IMR-90 (cell line): Measurements from ENCODE around the gene NEK4. TPM values are rescaled to one million over a fixed set of nuclear protein-coding genes. Genes with fewer than 3 reads are reported as not detected.
A peak's percentile ranks its signal among the peaks of the same experiment; 100 is the strongest.

Experiments
- ATAC-seq: fragments of 200-7000 bp; cut with Tn5 transposase; 2 replicates; pipeline ENCODE4 v1.9.1; 2020; ENCODE audit warnings: low read depth, mild to moderate bottlenecking, moderate library complexity
- BruUV-seq: library from RNA; stranded (reverse); fragments of 400-500 nt; replicated peaks from 2 replicates; lab custom pipeline; 2021; lab: Mats Ljungman, UMichigan
- CTCF ChIA-PET: fragments of 300-600 bp; formaldehyde crosslinking; extraction: SDS; loops from one replicate; lab custom pipeline; 2021; ENCODE audit warnings: antibody characterized with exemption; lab: Yijun Ruan, JAX
- POLR2A ChIA-PET: fragments of 300-600 bp; sonication (Branson Sonifier 250); formaldehyde crosslinking; loops from one replicate; lab custom pipeline; 2022; ENCODE audit warnings: antibody characterized with exemption; ENCODE audit not compliant: unreplicated experiment; lab: Charles Lee
- DNase-seq: peaks from one replicate; pipeline ENCODE4 v3.0.0; 2013
- H2AFZ ChIP-seq: replicated peaks from 2 replicates; pipeline ENCODE3; 2013; ENCODE audit warnings: low read length, mild to moderate bottlenecking; ENCODE audit not compliant: poor library complexity
- H2AK5ac ChIP-seq: 2 replicates; pipeline ENCODE4 v1.6.1; 2013; ENCODE audit warnings: low read depth, low read length, inconsistent platforms
- H2AK9ac ChIP-seq: replicated peaks from 2 replicates; pipeline ENCODE3; 2013; ENCODE audit warnings: mild to moderate bottlenecking, low read depth, low read length, moderate library complexity; ENCODE audit not compliant: poor library complexity
- H2BK120ac ChIP-seq: 2 replicates; pipeline ENCODE4 v1.6.1; 2013; ENCODE audit warnings: low read depth, low read length, inconsistent platforms
- H2BK15ac ChIP-seq: 3 replicates; pipeline ENCODE4 v1.6.1; 2013; ENCODE audit warnings: low read depth, low read length, inconsistent platforms
- H2BK20ac ChIP-seq: 2 replicates; pipeline ENCODE4 v1.6.1; 2013; ENCODE audit warnings: low read depth, mild to moderate bottlenecking, inconsistent platforms, low read length, moderate library complexity
- H2BK5ac ChIP-seq: 2 replicates; pipeline ENCODE4 v1.6.1; 2013; ENCODE audit warnings: mild to moderate bottlenecking, low read depth, low read length, inconsistent platforms; ENCODE audit not compliant: poor library complexity, severe bottlenecking
- H3K14ac ChIP-seq: replicated peaks from 2 replicates; pipeline ENCODE4 v1.6.1; 2013; ENCODE audit warnings: low read depth, low read length, inconsistent platforms
- H3K18ac ChIP-seq: 2 replicates; pipeline ENCODE4 v1.6.1; 2013; ENCODE audit warnings: low read depth, low read length, control low read depth
- H3K23ac ChIP-seq: 2 replicates; pipeline ENCODE4 v1.6.1; 2013; ENCODE audit warnings: low read depth, low read length, inconsistent platforms
- H3K27ac ChIP-seq: 2 replicates; pipeline ENCODE4 v1.5.1; 2013; ENCODE audit warnings: mild to moderate bottlenecking, control low read depth, low read length; ENCODE audit not compliant: insufficient read depth
- H3K27me3 ChIP-seq: 2 replicates; pipeline ENCODE4 v1.6.1; 2013; ENCODE audit warnings: low read length; ENCODE audit not compliant: control insufficient read depth, insufficient read depth
- H3K36me3 ChIP-seq: 2 replicates; pipeline ENCODE4 v1.6.1; 2013; ENCODE audit warnings: low read length, mixed read lengths; ENCODE audit not compliant: control insufficient read depth, insufficient read depth
- H3K4ac ChIP-seq: 2 replicates; pipeline ENCODE4 v1.6.1; 2013; ENCODE audit warnings: low read depth, low read length, inconsistent platforms
- H3K4me1 ChIP-seq: 2 replicates; pipeline ENCODE4 v1.6.1; 2013; ENCODE audit warnings: low read length, mixed read lengths; ENCODE audit not compliant: control insufficient read depth, insufficient read depth
- H3K4me2 ChIP-seq: 2 replicates; pipeline ENCODE4 v1.6.1; 2013; ENCODE audit warnings: low read depth, mild to moderate bottlenecking, control low read depth, low read length, moderate library complexity
- H3K4me3 ChIP-seq: 2 replicates; pipeline ENCODE4 v1.5.1; 2013; ENCODE audit warnings: low read depth, mild to moderate bottlenecking, control low read depth, low read length, moderate library complexity; ENCODE audit not compliant: insufficient read depth
- H3K56ac ChIP-seq: 2 replicates; pipeline ENCODE4 v1.6.1; 2013; ENCODE audit warnings: low read length, inconsistent platforms; ENCODE audit not compliant: insufficient read depth; ENCODE audit errors: extremely low read depth
- H3K79me1 ChIP-seq, 2 experiments: 2 replicates each; pipeline ENCODE4 v1.6.1; 2013; ENCODE audit warnings: low read length in 2 of 2, inconsistent platforms in 1 of 2, low read depth in 1 of 2
- H3K9ac ChIP-seq: 2 replicates; pipeline ENCODE4 v1.6.1; 2013; ENCODE audit warnings: low read depth, low read length, control low read depth
- H3K9me1 ChIP-seq: 2 replicates; pipeline ENCODE4 v1.6.1; 2013; ENCODE audit warnings: low read length, inconsistent platforms; ENCODE audit not compliant: insufficient read depth
- H3K9me3 ChIP-seq: 2 replicates; pipeline ENCODE4 v1.6.1; 2013; ENCODE audit warnings: low read length; ENCODE audit not compliant: control insufficient read depth, insufficient read depth
- H4K20me1 ChIP-seq: 2 replicates; pipeline ENCODE4 v1.6.1; 2013; ENCODE audit warnings: low read length, inconsistent platforms; ENCODE audit not compliant: insufficient read depth
- H4K5ac ChIP-seq: 2 replicates; pipeline ENCODE4 v1.6.1; 2013; ENCODE audit warnings: mild to moderate bottlenecking, low read depth, low read length, control low read depth
- H4K8ac ChIP-seq, 2 experiments: 2 replicates each; pipeline ENCODE4 v1.6.1; 2013; ENCODE audit warnings: low read depth in 2 of 2, low read length in 2 of 2, control low read depth in 1 of 2, inconsistent platforms in 1 of 2
- H4K91ac ChIP-seq: 2 replicates; pipeline ENCODE4 v1.6.1; 2013; ENCODE audit warnings: low read depth, low read length, inconsistent platforms; ENCODE audit not compliant: insufficient read depth
- MXI1 ChIP-seq: IDR thresholded peaks from 2 replicates; pipeline ENCODE4 v1.6.1; 2012; ENCODE audit warnings: low read depth, mild to moderate bottlenecking, low read length, moderate library complexity, borderline replicate concordance
- RFX5 ChIP-seq: IDR thresholded peaks from 2 replicates; pipeline ENCODE4 v1.8.0; 2012; ENCODE audit warnings: low read depth, mild to moderate bottlenecking, low read length, moderate library complexity
- WGBS, 2 experiments: methylation state at CpG; one replicate each; pipeline versions ENCODE4 v1.1.5 to v1.1.7; 2013; ENCODE audit warnings: missing lambda C conversion rate in 2 of 2; ENCODE audit not compliant: insufficient read length in 1 of 2; ENCODE audit errors: extremely low coverage in 2 of 2; 5-methylcytosine and 5-hydroxymethylcytosine counted together
- dilution Hi-C: fragments of 300-500 bp; cut with HindIII; formaldehyde crosslinking; loops from one replicate; pipeline ENCODE4 v1.14.3; 2018; ENCODE audit warnings: low sequenced_read_pairs; ENCODE audit not compliant: unreplicated experiment
- in situ Hi-C: fragments of 300-500 bp; cut with MboI; formaldehyde crosslinking; loops from 3 replicates; pipeline ENCODE4 v1.14.3; 2019; ENCODE audit warnings: low sequenced_read_pairs, inconsistent platforms, mixed read lengths
- intact Hi-C: fragments of 100-400 bp; cut with micrococcal nuclease; formaldehyde crosslinking; loops from 2 replicates; pipeline ENCODE4 v1.10.0; 2022
- polyA plus RNA-seq, 3 experiments: library from polyadenylated mRNA; depleted of rRNA; stranded (reverse); fragments of >200 nt; gene quantifications; 2 replicates each; pipeline ENCODE4 v1.2.3, GENCODE V29; 2012; ENCODE audit warnings: low replicate concordance in 1 of 3
- total RNA-seq: library from RNA; depleted of rRNA; stranded (reverse); fragments of >200 nt; gene quantifications from 2 replicates; pipeline ENCODE4 v1.2.3, GENCODE V29; 2012

The NEK4 gene
- total and polyA plus RNA-seq, 2 of the 4 experiments (the other 2 are of a cell fraction) = 10.3 to 24.7 TPM

DNA sequence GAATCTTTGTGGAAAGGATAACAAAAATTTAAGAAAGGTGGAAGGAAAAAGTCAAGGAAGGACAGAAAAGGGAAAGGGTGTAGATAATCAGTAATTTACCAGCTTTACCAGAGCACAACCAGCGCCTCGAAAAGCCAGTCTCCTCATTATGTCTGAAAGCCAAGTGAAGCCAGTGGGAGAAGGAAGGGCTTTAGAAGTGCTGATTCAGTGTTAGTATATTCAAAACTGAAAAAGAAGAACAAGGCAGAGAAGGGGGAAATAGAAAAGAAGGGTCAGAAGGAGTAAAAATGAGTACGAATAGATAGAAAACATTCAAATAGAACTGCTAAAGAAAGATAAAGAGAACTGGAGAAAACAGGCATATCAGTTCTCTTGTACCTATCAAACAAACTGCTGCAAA, 89.1 kb downstream of the NEK4 start:
- Histone ChIP-seq H2AK9ac (no peak overlapping the region), H4K5ac (no peak overlapping the region), H3K4ac (no peak overlapping the region), H2BK20ac (no peak overlapping the region), H3K9me1 (peaks cover 6% of the 10 kb centered on the region; the same call in 1 of the 2 replicates), H4K20me1 (peaks cover 18% of the 10 kb centered on the region; the same call in 1 of the 2 replicates), H3K27ac (no peak overlapping the region), H3K14ac (no peak overlapping the region), H3K4me3 (no peak overlapping the region), H3K4me2 (no peak overlapping the region), H2BK120ac (no peak overlapping the region), H2AFZ (no peak overlapping the region), H4K91ac (no peak overlapping the region), H3K56ac (no peak overlapping the region), H3K9me3 (no peaks in the 10 kb centered on the region), H2BK5ac (peak overlapping the region; percentile 31), H4K8ac (no peak overlapping the region), H3K18ac (no peak overlapping the region), H3K27me3 (no peaks in the 10 kb centered on the region), H3K79me1 (peaks cover 25 to 65% of the 10 kb centered on the region in 2 experiments), H3K9ac (no peak overlapping the region), H3K36me3 (peaks cover 16% of the 10 kb centered on the region), H2BK15ac (no peak overlapping the region), H2AK5ac (no peak overlapping the region; the same call in 1 of the 2 replicates), H3K23ac (no peak overlapping the region), H3K4me1 (peaks cover 9% of the 10 kb centered on the region)
- no peak for ATAC-seq
- ChIA-PET CTCF (no interaction called here), POLR2A (no interaction called here)
- TF ChIP-seq RFX5 (no peak), MXI1 (no peak)
- BruUV-seq = no TSS peak
- in situ Hi-C loops = no loop called here
- WGBS, 2 experiments = no CpG with 5 or more reads among the region's 3 CpGs
- dilution Hi-C loops = no loop called here
- intact Hi-C loops = loop anchor here (5.0 kb wide), 1 partner anchor 209 kb away; no protein-coding TSS in a partner anchor
- no peak for DNase-seq
